ENCODE results near the gene PREX1. TPM values are rescaled to one million over a fixed set of nuclear protein-coding genes. Genes with fewer than 3 reads are reported as not detected.

PREX1 gene
- total and polyA plus RNA-seq, 2 donors (not counting 1 experiment from before 2014, with no cell fraction given) = 1.0 to 3.1 TPM

DNA sequence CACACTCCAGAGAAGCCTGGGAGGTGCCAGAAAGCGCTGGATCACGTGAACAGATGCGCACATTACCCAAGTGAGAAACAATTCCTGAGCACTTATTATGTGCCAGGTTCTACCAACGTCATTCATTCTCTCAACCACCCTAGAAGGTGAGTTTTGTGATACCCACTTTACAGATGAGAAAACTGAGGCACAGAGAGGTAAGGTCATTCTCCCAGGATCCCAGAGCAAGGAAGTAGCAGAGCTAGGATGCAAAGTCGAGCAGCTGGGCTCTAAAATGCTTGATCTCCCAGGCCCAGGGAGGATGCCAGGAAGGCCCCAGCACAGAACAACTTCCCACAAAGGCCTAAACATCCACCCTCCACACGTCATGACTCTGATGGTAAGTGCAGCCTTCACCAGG, 85.6 kb downstream of the PREX1 start:
- Histone ChIP-seq H3K36me3 (ENCODE audit: control insufficient read depth, insufficient read depth, low read length) (no peaks in the 10 kb centered on the region), H3K4me3 (replicated peaks in 1 of 4; ENCODE audit: control extremely low read depth in 1 of 4, insufficient read depth in 1 of 4, low read depth in 3 of 4, low read length in 4 of 4) (no peak overlapping the region), H3K9me3 (ENCODE audit: control insufficient read depth, insufficient read depth, low read depth, low read length) (no peaks in the 10 kb centered on the region), H3K79me2 (ENCODE audit: control insufficient read depth, insufficient read depth, low read length) (no peaks in the 10 kb centered on the region), H3K9ac (ENCODE audit: insufficient read depth, low read length) (no peak overlapping the region), H3K4me1 (ENCODE audit: control insufficient read depth, extremely low read depth, insufficient read depth, low read length) (no peaks in the 10 kb centered on the region), H2AFZ (ENCODE audit: low read length) (no peak overlapping the region), H3K27me3 (ENCODE audit: control insufficient read depth, insufficient read depth, low read length) (no peaks in the 10 kb centered on the region), H4K20me1 (ENCODE audit: control insufficient read depth, extremely low read depth, insufficient read depth, low read length) (no peaks in the 10 kb centered on the region), H3K27ac (ENCODE audit: insufficient read depth, low read length) (no peak overlapping the region), H3K4me2 (ENCODE audit: extremely low read depth, insufficient read depth, low read length) (no peak overlapping the region)
- TF ChIP-seq EZH2 (IDR thresholded peaks at IDR 0.05; ENCODE audit: low read length, missing control alignments) = no peak
- TF ChIP-seq CTCF (conservative IDR thresholded peaks at IDR 0.05 in 1 of 2, IDR thresholded peaks at IDR 0.05 in 1 of 2; ENCODE audit: low read depth in 1 of 2, low read length in 2 of 2) = no peak
- DNase-seq (ENCODE audit: low read depth in 2 of 2) = no peak

- Histone ChIP-seq H3K4me3 (replicated peaks in 1 of 4; ENCODE audit: control extremely low read depth in 1 of 4, insufficient read depth in 1 of 4, low read depth in 3 of 4, low read length in 4 of 4) (no peak overlapping the region), H3K36me3 (ENCODE audit: control insufficient read depth, insufficient read depth, low read length) (no peaks in the 10 kb centered on the region), H3K4me2 (ENCODE audit: extremely low read depth, insufficient read depth, low read length) (no peak overlapping the region), H3K4me1 (ENCODE audit: control insufficient read depth, extremely low read depth, insufficient read depth, low read length) (no peaks in the 10 kb centered on the region), H3K9me3 (ENCODE audit: control insufficient read depth, insufficient read depth, low read depth, low read length) (no peaks in the 10 kb centered on the region), H3K79me2 (ENCODE audit: control insufficient read depth, insufficient read depth, low read length) (no peaks in the 10 kb centered on the region), H3K27me3 (ENCODE audit: control insufficient read depth, insufficient read depth, low read length) (no peaks in the 10 kb centered on the region), H2AFZ (ENCODE audit: low read length) (no peak overlapping the region), H4K20me1 (ENCODE audit: control insufficient read depth, extremely low read depth, insufficient read depth, low read length) (no peaks in the 10 kb centered on the region), H3K27ac (ENCODE audit: insufficient read depth, low read length) (no peak overlapping the region), H3K9ac (ENCODE audit: insufficient read depth, low read length) (no peak overlapping the region)
- no peak for DNase-seq (ENCODE audit: low read depth in 2 of 2)
- TF ChIP-seq EZH2 (IDR thresholded peaks at IDR 0.05; ENCODE audit: low read length, missing control alignments) (no peak), CTCF (conservative IDR thresholded peaks at IDR 0.05 in 1 of 2, IDR thresholded peaks at IDR 0.05 in 1 of 2; ENCODE audit: low read depth in 1 of 2, low read length in 2 of 2) (no peak)
Observed at GRCh38 chr20:48741669-48742068, 86.1 kb downstream of the PREX1 start.

DNA sequence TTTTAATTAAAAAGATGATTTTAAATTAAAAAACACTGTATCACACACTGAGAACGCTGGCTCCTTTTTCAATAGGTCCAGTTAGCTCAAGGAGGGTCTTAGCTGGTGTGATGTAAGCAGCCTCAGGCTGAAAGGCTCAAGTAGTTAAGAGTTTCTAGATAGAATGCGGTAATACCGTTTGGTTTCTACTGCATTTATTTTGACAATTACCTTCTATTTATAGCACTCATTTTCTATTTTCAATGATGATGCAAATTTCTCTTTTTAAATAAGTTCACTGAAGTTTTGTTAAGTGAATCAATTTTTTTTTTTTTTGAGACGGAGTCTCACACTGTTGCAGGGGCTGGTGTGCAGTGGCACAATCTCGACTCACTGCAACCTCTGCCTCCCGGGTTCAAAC, 87.1 kb downstream of the PREX1 start:
- H3K27ac ChIP-seq (ENCODE audit: insufficient read depth, low read length) = no peak overlapping the region
- no peak for DNase-seq (ENCODE audit: low read depth in 2 of 2)

More for the DNA sequence above, 87.1 kb downstream of the PREX1 start:
- Histone ChIP-seq H3K4me2 (ENCODE audit: extremely low read depth, insufficient read depth, low read length) (no peak overlapping the region), H2AFZ (ENCODE audit: low read length) (no peak overlapping the region), H3K9me3 (ENCODE audit: control insufficient read depth, insufficient read depth, low read depth, low read length) (no peaks in the 10 kb centered on the region), H3K4me1 (ENCODE audit: control insufficient read depth, extremely low read depth, insufficient read depth, low read length) (no peaks in the 10 kb centered on the region), H4K20me1 (ENCODE audit: control insufficient read depth, extremely low read depth, insufficient read depth, low read length) (no peaks in the 10 kb centered on the region), H3K27me3 (ENCODE audit: control insufficient read depth, insufficient read depth, low read length) (no peaks in the 10 kb centered on the region), H3K4me3 (replicated peaks in 1 of 4; ENCODE audit: control extremely low read depth in 1 of 4, insufficient read depth in 1 of 4, low read depth in 3 of 4, low read length in 4 of 4) (no peak overlapping the region), H3K79me2 (ENCODE audit: control insufficient read depth, insufficient read depth, low read length) (no peaks in the 10 kb centered on the region), H3K9ac (ENCODE audit: insufficient read depth, low read length) (no peak overlapping the region), H3K36me3 (ENCODE audit: control insufficient read depth, insufficient read depth, low read length) (no peaks in the 10 kb centered on the region)
- no peak for TF ChIP-seq EZH2 (IDR thresholded peaks at IDR 0.05; ENCODE audit: low read length, missing control alignments)
- no peak for TF ChIP-seq CTCF (conservative IDR thresholded peaks at IDR 0.05 in 1 of 2, IDR thresholded peaks at IDR 0.05 in 1 of 2; ENCODE audit: low read depth in 1 of 2, low read length in 2 of 2)

Data from fibroblast of lung (primary cell).